ENCODE data around the gene MCOLN2.

The MCOLN2 gene

DNA sequence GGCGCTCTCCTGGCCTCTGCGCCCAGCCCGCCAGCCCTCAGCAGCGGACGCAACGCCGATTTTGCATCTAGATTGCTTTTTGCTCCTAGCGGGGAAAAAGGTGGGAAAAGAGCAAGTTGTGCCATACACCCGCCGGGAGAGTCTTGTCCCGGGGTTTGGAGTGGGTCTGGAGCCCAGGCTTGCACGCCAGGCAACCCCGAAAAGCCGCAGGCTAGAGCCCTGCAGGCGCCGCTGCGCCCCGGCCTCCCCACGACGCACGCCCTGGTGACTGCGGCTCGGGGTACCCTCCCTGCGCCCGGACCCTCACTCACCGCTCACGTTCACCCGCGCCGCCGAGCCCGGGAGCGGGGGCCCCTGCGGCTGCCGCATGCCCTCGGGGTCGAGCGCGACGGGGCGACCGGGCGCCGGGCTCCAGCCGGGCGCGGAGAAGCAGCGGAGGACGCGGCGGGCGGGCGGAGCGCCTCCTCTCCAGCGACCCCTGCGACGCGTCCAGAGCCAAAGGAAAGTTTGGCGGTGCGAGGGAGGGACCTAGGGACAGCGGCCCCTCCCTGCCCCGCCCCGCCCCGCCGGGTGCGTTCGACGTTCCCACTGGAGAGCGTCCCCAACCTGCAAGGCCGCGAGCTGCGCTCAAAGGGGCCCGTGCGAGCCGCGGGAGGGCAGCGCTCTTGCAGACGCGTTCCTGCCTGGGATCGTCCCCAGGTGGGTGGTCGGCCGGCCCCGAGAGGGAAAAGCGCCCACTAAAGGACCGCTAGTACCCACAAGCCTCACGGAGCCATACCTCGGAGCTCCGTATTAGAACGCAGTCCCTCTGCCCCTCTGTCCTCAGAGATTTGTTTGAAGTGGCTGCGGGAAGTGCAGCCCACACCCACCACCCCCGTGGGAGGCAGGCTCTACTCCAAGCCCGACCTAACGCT is 104.0 kb downstream of the MCOLN2 start, which contains the start of gene LPAR3:
Gene LPAR3, minus strand, starts transcription at position 502 of the 914 bp plus-strand sequence. CDS start 27,086 bp downstream, outside the sequence.
- DNase-seq = no peak

DNA sequence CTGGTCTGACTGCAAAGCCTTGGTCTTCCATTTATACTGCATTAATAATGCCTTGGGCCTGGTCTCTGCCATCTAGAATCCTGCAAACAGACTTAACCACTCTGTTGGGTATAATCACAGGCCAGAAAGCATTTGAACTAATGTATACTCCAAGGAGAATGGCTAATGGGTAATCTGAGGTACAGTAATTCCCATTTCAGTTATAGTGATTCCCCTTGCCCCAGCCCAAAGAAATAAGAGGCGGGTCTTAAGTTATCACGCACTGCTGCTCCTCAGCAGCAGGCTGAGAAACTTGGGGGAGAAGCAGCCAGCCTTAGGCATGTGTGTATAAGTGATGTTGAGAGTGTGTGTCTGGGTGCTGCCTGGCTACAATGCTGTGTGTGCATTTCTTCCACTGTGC is 106.3 kb downstream of the MCOLN2 start:
- DNase-seq = no peak

DNA sequence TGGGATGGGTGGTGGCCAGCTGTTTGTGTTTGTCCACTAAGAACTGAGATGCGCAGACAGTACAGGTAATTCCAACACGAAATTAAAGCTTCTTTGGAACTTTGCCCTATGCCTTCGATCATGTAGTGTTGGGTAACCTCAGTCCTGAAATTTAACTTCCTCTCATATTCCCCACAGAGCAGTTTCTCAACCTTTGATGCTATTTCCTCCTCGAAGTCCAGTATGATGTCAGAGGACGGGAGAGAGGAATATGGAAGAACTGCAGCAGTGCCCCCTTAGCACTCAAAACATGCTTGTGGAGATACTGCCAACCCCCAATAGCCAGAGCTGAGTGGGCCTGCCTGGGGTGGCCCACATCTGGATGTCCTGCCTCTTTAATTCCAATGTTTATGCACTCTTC is 107.5 kb downstream of the MCOLN2 start:
- DNase-seq = no peak

DNA sequence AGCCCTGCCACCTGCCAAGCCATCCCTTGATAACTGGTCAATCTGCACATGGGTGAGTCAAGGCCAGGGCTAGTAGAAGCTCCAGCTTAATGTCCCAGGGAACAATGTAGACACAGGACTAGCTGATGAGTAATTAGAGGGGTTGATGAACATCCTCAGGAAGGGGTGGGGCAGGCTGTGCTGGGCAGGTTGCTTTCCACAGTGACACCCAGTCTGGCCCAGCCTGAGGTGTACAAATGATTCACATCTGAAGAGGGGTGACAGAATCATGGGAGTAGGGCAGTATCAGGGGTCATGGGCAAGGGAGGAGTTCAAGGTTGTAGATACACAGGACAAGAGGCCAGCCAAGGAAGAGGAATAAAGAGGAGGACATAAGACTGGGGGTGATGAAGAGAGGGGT is 108.2 kb downstream of the MCOLN2 start:
- no peak for DNase-seq

DNA sequence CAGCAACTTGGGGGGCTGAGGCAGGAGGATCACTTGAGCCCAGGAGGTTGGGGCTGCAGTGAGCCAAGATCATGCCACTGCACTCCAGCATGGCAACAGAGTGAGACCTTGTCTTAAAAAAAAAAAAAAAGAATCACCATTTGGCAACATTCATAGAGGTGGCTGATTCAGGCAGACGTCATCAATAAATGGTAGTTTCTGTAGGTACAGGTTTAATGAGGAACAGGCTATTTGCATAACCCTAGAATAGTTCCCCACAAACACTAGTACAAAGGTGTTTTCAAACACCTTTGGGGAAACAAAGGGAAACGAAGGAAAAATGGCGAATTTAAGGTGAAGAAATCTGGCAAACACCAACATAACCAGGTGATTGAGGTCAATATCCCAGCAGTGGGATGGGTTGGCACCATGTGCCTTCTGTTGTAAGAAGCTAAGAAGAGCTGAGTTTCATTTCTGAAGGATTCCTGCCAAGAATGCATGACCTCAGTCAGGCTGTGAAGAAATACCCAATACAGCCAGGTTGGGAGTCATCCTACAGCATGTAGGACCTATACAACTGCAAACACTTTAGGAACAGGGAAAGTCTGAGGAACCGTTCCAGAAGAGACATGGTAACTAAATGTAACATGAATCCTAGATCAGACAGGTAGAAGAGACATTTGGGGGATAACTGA is 109.5 kb downstream of the MCOLN2 start:
- DNase-seq = no peak

DNA sequence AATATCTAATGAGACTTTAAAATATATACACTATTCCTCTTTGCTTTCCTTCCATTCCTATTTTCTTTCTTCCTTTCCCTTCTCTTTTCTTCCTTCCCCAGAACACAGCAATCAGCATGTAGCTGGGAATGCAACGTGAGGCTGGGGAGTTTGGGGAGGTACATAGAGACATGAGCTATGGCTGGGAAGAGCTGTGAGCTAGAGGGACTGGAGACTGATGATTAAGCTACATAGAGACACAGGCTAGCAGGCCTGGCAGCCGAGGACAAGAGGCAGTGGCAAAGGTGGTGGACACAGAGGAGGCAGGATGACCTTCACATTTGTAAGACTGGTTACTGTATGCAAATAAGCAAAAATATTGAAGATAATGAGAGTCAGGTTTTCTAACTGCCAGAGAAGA is 111.4 kb downstream of the MCOLN2 start:
- DNase-seq = no peak

DNA sequence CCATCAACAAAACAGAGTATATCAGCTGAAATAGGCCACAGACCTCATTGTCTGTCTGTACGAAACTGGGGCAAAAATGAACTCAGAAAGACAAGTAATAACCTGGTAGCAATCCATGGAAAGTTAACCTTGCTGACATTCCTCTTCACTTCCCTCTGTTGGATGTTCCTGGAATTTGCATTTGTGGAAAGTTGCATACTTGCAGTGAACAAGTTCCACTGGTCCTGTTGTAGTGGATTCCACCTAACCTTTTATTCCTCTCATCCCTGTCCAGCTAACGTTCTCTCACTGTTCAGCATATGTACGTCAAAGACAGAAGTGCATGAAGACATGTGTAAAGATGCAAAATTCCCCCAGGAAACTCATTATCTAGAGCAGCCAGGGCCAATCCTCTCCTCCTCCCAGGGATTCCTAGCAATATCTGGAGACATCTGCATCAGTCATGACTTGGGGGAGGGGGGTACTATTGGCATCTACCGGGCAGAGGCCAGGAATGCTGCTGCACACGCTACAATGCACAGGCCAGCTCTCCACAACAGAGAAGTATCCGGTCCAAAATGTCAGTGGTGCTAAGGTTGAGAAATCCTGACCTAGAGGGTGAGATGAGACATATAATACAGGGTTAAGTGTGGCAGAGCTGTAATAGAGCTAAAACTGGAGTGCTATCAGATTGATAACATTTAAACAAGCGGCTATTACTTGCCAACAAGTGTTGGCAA is 112.1 kb downstream of the MCOLN2 start:
- no peak for DNase-seq

GRCh38 chr1:84883286-84883685 is 113.6 kb downstream of the MCOLN2 start:
- DNase-seq = no peak

DNA sequence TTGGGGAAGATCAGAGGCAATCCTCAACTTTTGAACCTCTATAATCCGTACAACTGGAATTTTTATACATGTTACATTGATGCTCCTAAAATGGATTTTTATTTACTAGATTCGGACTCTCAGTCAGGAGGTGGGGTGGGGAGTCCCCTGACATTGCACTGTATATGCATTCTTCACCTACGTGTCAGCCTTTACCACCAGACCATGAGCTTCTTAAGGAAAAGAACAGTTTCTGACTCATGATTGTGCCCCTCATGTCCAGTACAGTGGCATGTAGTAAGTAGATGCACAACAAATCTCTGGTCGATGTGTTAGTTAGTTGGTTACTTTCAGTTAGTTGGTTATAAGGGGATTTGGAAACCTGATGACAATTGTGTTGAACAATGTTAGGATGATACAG is 119.3 kb downstream of the MCOLN2 start:
- DNase-seq = no peak

- no peak for DNase-seq
These were observed 120.6 kb downstream of the MCOLN2 start for GRCh38 chr1:84876353-84876752.

Data from T-helper 9 cell (primary cell).